Measurements from ENCODE around the gene SSUH2.

DNA sequence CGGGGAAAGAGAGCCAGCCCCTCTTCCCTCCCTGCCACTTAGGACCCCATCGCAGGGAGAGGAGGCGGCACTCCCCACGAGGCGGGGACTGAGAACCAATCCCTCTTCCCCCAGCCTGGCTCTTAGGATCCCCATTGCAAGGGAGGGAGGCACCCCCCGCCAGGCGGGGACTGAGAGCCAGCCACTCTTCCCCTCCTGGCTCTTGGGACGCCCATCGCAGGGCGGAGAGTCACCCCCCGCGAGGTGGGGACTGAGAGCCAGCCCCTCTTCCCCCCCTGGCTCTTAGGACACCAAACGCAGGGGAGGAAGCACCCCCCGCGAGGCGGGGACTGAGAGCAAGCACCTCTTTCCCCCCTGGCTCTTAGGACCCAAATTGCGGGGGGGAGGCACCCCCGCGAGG, 34.2 kb upstream of the SSUH2 start:
- TF ChIP-seq POLR2A (IDR thresholded peaks at IDR 0.05) = no peak
- no peak for TF ChIP-seq CTCF (IDR thresholded peaks at IDR 0.05)

Measured in esophagus squamous epithelium (tissue), 4 donors.